OCI-LY3 (cell line): Measurements from ENCODE around the gene ARRB2.

Experiments
- H2AFZ ChIP-seq: fragments of 200-600, 300-600 bp; shearing (Covaris generic); 2 replicates; pipeline ENCODE4 v1.6.0; 2014; ENCODE audit warnings: antibody characterized with exemption, low read depth, low read length
- H3K27ac ChIP-seq: fragments of 200-600, 300-600 bp; sonication (generic); 2 replicates; pipeline ENCODE4 v1.5.1; 2014; ENCODE audit warnings: mild to moderate bottlenecking, low read length, moderate library complexity, mixed read lengths
- H3K27me3 ChIP-seq: fragments of 200-600, 300-600 bp; sonication (generic); 2 replicates; pipeline ENCODE4 v1.6.1; 2014; ENCODE audit warnings: low read depth, low read length, mixed read lengths
- H3K36me3 ChIP-seq: fragments of 200-600, 300-600 bp; sonication (generic); replicated peaks from 2 replicates; pipeline ENCODE3; 2014; ENCODE audit warnings: low read depth, low read length, mixed read lengths
- H3K4me1 ChIP-seq: fragments of 300-600, 200-600 bp; sonication (generic); 2 replicates; pipeline ENCODE4 v1.6.1; 2014; ENCODE audit warnings: low read length, mixed read lengths
- H3K4me2 ChIP-seq: fragments of 200-600, 300-600 bp; sonication (generic); 2 replicates; pipeline ENCODE4 v1.6.1; 2014; ENCODE audit warnings: low read length, mixed read lengths
- H3K4me3 ChIP-seq: fragments of 300-600, 200-600 bp; sonication (generic); 2 replicates; pipeline ENCODE4 v1.5.1; 2014; ENCODE audit warnings: antibody characterized with exemption, mild to moderate bottlenecking, low read length, moderate library complexity
- H3K79me2 ChIP-seq: fragments of 300-600, 200-600 bp; shearing (Covaris generic); 2 replicates; pipeline ENCODE4 v1.6.1; 2014; ENCODE audit warnings: mild to moderate bottlenecking, low read length, mixed read lengths
- H3K9ac ChIP-seq: fragments of 300-600, 200-600 bp; shearing (Covaris generic); 2 replicates; pipeline ENCODE4 v1.6.0; 2014; ENCODE audit warnings: mild to moderate bottlenecking, low read length, moderate library complexity
- H3K9me3 ChIP-seq: fragments of 200-600, 300-600 bp; shearing (Covaris generic); 2 replicates; pipeline ENCODE4 v1.6.1; 2014; ENCODE audit warnings: low read length, mixed read lengths; ENCODE audit not compliant: insufficient read depth
- H4K20me1 ChIP-seq: fragments of 200-600, 300-600 bp; sonication (generic); 2 replicates; pipeline ENCODE4 v1.6.1; 2016; ENCODE audit warnings: low read length, mixed read lengths; ENCODE audit not compliant: insufficient read depth
- EZH2phosphoT487 ChIP-seq: fragments of 200-600 bp; shearing (Covaris generic); IDR thresholded peaks from 2 replicates; pipeline ENCODE4 v1.6.1; 2018; ENCODE audit warnings: antibody characterized with exemption, mixed run types, low read depth
- TF ChIP-seq, protein P1 (sequence below): fragments of 200-600, 300-600 bp; sonication (generic); IDR thresholded peaks from 2 replicates; pipeline ENCODE4 v1.5.1; 2014; ENCODE audit warnings: antibody characterized with exemption, low read length, low read depth

The ARRB2 gene

DNA sequence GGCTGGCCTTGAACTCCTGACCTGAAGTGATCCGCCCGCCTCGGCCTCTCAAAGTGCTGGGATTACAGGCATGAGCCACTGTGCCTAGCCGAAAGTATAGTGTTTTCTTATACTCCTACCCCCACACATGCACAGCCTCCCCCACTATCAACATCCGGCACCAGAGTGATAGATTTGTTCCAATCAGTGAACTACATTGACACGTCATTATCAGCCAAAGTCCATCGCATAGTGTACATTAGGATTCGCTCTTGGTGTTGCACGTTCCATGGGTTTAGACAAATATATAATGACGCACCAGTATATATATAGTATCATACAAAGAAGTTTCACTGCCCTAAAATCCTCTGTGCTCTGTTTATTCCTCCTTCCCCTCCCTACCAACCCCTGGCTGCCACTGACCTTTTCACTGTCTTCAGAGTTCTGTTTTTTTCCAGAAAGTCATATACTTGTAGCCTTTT lies 49.4 kb downstream of the ARRB2 start:
- Histone ChIP-seq H3K27me3 (no peaks in the 10 kb centered on the region), H3K27ac (no peak overlapping the region), H2AFZ (no peak overlapping the region), H3K4me2 (no peak overlapping the region), H3K4me1 (no peaks in the 10 kb centered on the region), H4K20me1 (no peaks in the 10 kb centered on the region), H3K9ac (no peak overlapping the region), H3K9me3 (no peaks in the 10 kb centered on the region), H3K79me2 (no peaks in the 10 kb centered on the region), H3K36me3 (no peaks in the 10 kb centered on the region), H3K4me3 (no peak overlapping the region)
- no peak for TF ChIP-seq EZH2phosphoT487
- TF ChIP-seq, protein P1, sequence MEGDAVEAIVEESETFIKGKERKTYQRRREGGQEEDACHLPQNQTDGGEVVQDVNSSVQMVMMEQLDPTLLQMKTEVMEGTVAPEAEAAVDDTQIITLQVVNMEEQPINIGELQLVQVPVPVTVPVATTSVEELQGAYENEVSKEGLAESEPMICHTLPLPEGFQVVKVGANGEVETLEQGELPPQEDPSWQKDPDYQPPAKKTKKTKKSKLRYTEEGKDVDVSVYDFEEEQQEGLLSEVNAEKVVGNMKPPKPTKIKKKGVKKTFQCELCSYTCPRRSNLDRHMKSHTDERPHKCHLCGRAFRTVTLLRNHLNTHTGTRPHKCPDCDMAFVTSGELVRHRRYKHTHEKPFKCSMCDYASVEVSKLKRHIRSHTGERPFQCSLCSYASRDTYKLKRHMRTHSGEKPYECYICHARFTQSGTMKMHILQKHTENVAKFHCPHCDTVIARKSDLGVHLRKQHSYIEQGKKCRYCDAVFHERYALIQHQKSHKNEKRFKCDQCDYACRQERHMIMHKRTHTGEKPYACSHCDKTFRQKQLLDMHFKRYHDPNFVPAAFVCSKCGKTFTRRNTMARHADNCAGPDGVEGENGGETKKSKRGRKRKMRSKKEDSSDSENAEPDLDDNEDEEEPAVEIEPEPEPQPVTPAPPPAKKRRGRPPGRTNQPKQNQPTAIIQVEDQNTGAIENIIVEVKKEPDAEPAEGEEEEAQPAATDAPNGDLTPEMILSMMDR = no peak

DNA sequence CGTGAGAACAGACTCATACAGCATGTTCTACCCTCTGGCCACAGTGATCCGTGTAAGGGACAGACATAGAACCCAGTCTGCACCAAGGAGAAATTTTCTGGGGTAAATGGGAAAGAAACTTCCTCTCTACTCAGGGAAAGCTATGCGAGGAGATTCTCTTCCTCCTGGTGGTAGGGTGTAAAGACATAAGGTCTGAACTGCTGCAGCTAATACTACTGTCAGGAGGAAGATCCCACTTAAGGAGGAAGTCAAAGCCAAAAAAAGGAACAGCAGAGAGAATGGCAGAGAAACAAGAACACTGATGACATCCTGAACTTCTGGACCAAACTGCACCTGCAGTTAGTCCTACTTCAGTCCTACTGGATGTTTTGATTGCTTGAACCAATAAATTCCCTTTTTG lies 54.2 kb downstream of the ARRB2 start:
- Histone ChIP-seq H4K20me1 (no peaks in the 10 kb centered on the region), H3K9me3 (no peaks in the 10 kb centered on the region), H3K4me2 (no peak overlapping the region), H3K4me3 (no peak overlapping the region), H3K9ac (no peak overlapping the region), H2AFZ (no peak overlapping the region), H3K27ac (no peak overlapping the region), H3K79me2 (no peaks in the 10 kb centered on the region), H3K27me3 (no peaks in the 10 kb centered on the region), H3K36me3 (no peaks in the 10 kb centered on the region), H3K4me1 (no peaks in the 10 kb centered on the region)
- TF ChIP-seq, protein P1 = no peak
- TF ChIP-seq EZH2phosphoT487 = no peak

DNA sequence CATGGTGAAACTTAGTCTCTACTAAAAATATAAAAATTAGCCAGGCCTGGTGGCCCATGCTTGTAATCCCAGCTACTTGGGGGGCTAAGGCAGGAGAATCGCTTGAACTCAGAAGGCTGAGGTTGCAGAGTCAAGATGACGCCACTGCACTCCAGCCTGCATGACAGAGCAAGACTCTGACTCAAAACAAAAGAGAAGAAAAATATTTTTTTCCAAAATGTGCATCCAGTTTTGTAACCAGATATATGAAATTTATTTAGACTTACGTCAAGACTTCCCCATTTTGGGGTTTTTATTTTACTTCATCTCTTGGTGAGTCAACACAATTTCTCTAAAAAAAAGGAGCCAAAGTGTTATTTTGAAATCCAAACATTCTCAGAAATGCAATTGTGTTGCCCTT lies 55.8 kb downstream of the ARRB2 start:
- Histone ChIP-seq H3K4me1 (no peaks in the 10 kb centered on the region), H3K9ac (no peak overlapping the region), H3K4me2 (no peak overlapping the region), H3K9me3 (no peaks in the 10 kb centered on the region), H3K27ac (no peak overlapping the region), H3K4me3 (no peak overlapping the region), H3K36me3 (no peaks in the 10 kb centered on the region), H3K79me2 (no peaks in the 10 kb centered on the region), H3K27me3 (no peaks in the 10 kb centered on the region), H4K20me1 (no peaks in the 10 kb centered on the region), H2AFZ (no peak overlapping the region)
- TF ChIP-seq EZH2phosphoT487 = no peak
- TF ChIP-seq, protein P1 = no peak

DNA sequence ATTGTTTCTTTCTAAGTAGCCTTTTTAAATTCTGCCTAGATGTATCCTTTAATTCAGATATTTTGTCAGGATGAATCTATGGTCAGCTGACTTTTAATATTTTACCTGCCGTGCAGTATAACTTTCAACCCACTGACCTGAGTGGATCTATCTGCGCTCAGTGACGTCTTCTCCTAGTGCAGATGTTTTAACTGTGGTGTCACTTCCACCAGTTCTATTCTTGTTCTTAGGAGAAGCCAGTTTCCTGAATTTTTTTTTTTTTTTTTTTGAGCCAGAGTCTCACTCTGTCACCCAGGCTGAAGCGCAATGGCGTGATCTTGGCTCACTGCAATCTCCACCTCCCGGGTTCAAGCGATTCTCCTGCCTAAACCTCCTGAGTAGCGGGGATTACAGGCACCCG lies 56.3 kb downstream of the ARRB2 start:
- H3K36me3 ChIP-seq = no peaks in the 10 kb centered on the region
- H3K9me3 ChIP-seq = no peaks in the 10 kb centered on the region
- no peaks in the 10 kb centered on the region for H3K27me3 ChIP-seq
- no peaks in the 10 kb centered on the region for H4K20me1 ChIP-seq
- no peak overlapping the region for H2AFZ ChIP-seq
- no peaks in the 10 kb centered on the region for H3K79me2 ChIP-seq
- H3K4me1 ChIP-seq = no peaks in the 10 kb centered on the region
- no peak overlapping the region for H3K4me2 ChIP-seq
- no peak for TF ChIP-seq EZH2phosphoT487
- TF ChIP-seq, protein P1 = no peak
- no peak overlapping the region for H3K27ac ChIP-seq
- H3K9ac ChIP-seq = no peak overlapping the region
- H3K4me3 ChIP-seq = no peak overlapping the region
